Liver (tissue), 9 donors: ENCODE measurements around the gene CRACR2A. TPM values are rescaled to one million over a fixed set of nuclear protein-coding genes. Genes with fewer than 3 reads are reported as not detected.

Source experiments
- DNase-seq: peaks from one replicate; pipeline ENCODE4 v3.0.0-alpha.2; 2017; ENCODE audit warnings: low spot score
- H3K27ac ChIP-seq, 2 donors: one replicate each; pipeline ENCODE4 v1.7.0; 2013; ENCODE audit warnings: inconsistent platforms in 2 of 2, low read length in 2 of 2, control low read depth in 1 of 2, low read depth in 1 of 2, mild to moderate bottlenecking in 1 of 2
- H3K27me3 ChIP-seq, 4 donors: one replicate each; pipeline versions ENCODE4 v1.6.1 to v1.7.0; 2013; ENCODE audit warnings: low read length in 3 of 4, inconsistent platforms in 1 of 4, mild to moderate bottlenecking in 1 of 4, moderate library complexity in 1 of 4; ENCODE audit not compliant: control insufficient read depth in 4 of 4, insufficient read depth in 4 of 4
- H3K36me3 ChIP-seq, 4 donors: one replicate each; pipeline versions ENCODE4 v1.6.1 to v1.7.0; 2013; ENCODE audit warnings: low read length in 3 of 4, mild to moderate bottlenecking in 3 of 4, low read depth in 1 of 4, moderate library complexity in 1 of 4; ENCODE audit not compliant: control insufficient read depth in 4 of 4, insufficient read depth in 3 of 4
- H3K4me1 ChIP-seq, 4 donors: one replicate each; pipeline versions ENCODE4 v1.6.1 to v1.7.0; 2013; ENCODE audit warnings: low read length in 3 of 4, mild to moderate bottlenecking in 3 of 4, moderate library complexity in 1 of 4; ENCODE audit not compliant: control insufficient read depth in 4 of 4, insufficient read depth in 4 of 4
- H3K4me3 ChIP-seq, 3 donors: one replicate each; pipeline versions ENCODE4 v1.6.1 to v1.7.0; 2013; ENCODE audit warnings: low read length in 3 of 3, control low read depth in 1 of 3, low read depth in 1 of 3, mild to moderate bottlenecking in 1 of 3
- H3K9ac ChIP-seq, 2 donors: one replicate each; pipeline ENCODE4 v1.7.0; 2013; ENCODE audit warnings: low read length in 2 of 2, mild to moderate bottlenecking in 2 of 2, moderate library complexity in 2 of 2, control low read depth in 1 of 2, low read depth in 1 of 2
- H3K9me3 ChIP-seq, 4 donors: one replicate each; pipeline versions ENCODE4 v1.6.1 to v1.7.0; 2013; ENCODE audit warnings: low read length in 3 of 4; ENCODE audit not compliant: control insufficient read depth in 4 of 4
- ATF3 ChIP-seq: IDR thresholded peaks from 2 replicates; pipeline ENCODE4 v1.6.1; 2016; ENCODE audit warnings: antibody characterized with exemption
- FOXA2 ChIP-seq: IDR thresholded peaks from 2 replicates; pipeline ENCODE4 v1.6.1; 2016; ENCODE audit warnings: antibody characterized with exemption
- HNF4A ChIP-seq, 2 donors: conservative IDR thresholded peaks; 2 replicates each; pipeline ENCODE4 v1.6.1; 2016; ENCODE audit warnings: antibody characterized with exemption in 2 of 2, mild to moderate bottlenecking in 2 of 2
- HNF4G ChIP-seq: IDR thresholded peaks from 2 replicates; pipeline ENCODE4 v1.6.1; 2016; ENCODE audit warnings: antibody characterized with exemption
- JUND ChIP-seq, 2 donors: IDR thresholded peaks; 2 replicates each; pipeline ENCODE4 v1.6.1; 2016; ENCODE audit warnings: antibody characterized with exemption in 2 of 2
- MAX ChIP-seq: IDR thresholded peaks from 2 replicates; pipeline ENCODE4 v1.6.1; 2016; ENCODE audit warnings: antibody characterized with exemption
- RAD21 ChIP-seq, 2 donors: IDR thresholded peaks; 2 replicates each; pipeline ENCODE4 v1.6.1; 2016; ENCODE audit warnings: antibody characterized with exemption in 2 of 2, mild to moderate bottlenecking in 2 of 2
- REST ChIP-seq: IDR thresholded peaks from 2 replicates; pipeline ENCODE4 v1.6.1; 2016; ENCODE audit warnings: antibody characterized with exemption, mild to moderate bottlenecking
- SP1 ChIP-seq: IDR thresholded peaks from 2 replicates; pipeline ENCODE4 v1.6.1; 2018; ENCODE audit warnings: antibody characterized with exemption, mild to moderate bottlenecking
- TAF1 ChIP-seq: conservative IDR thresholded peaks from 2 replicates; pipeline ENCODE4 v1.6.1; 2016; ENCODE audit warnings: antibody characterized with exemption, mild to moderate bottlenecking
- WGBS: extraction: QIAGEN DNeasy Blood & Tissue Kit; methylation state at CpG from one replicate; pipeline ENCODE4 v1.1.7; 2013; 5-methylcytosine and 5-hydroxymethylcytosine counted together
- polyA plus RNA-seq, 2 donors: library from polyadenylated mRNA; stranded (reverse) in 1 of 2; unstranded in 1 of 2; fragments of 200-250 nt in 1 of 2; fragments of >200 nt in 1 of 2; fragmentation: Nextera tagmentation in 1 of 2; extraction: Ambion mirVana in 1 of 2; gene quantifications; one replicate each; pipeline versions ENCODE4 v1.2.1 to v1.2.3, GENCODE V29; 2013 to 2015
- total RNA-seq, 2 donors: library from RNA; depleted of rRNA; stranded (reverse); fragments of >200 nt; gene quantifications; one replicate each; pipeline ENCODE4 v1.2.3, GENCODE V29; 2014
- donor health status: healthy.
- donor health status: healthy.
- donor health status: healthy.
- donor health status: healthy.
- donor health status: healthy.

Gene CRACR2A
- total and polyA plus RNA-seq, 4 donors = 0.33 to 4.2 (median 1.4) TPM

- WGBS = 96% methylated on average over 2 of the region's 2 CpGs
- Histone ChIP-seq H3K36me3 (no peaks in the 10 kb centered on the region), H3K27ac (no peak overlapping the region), H3K4me1 (no peaks in the 10 kb centered on the region), H3K4me3 (no peak overlapping the region), H3K27me3 (peaks cover 0 to under 1% (median 0%) of the 10 kb centered on the region in 4 donors), H3K9me3 (no peaks in the 10 kb centered on the region), H3K9ac (no peak overlapping the region)
- TF ChIP-seq ATF3 (no peak), JUND (IDR thresholded peaks at IDR 0.05) (no peak), HNF4G (no peak), TAF1 (no peak), SP1 (no peak), RAD21 (IDR thresholded peaks at IDR 0.05) (no peak), FOXA2 (no peak), REST (no peak)
- DNase-seq = no peak
These were observed 157.9 kb downstream of the CRACR2A start for GRCh38 chr12:3594966-3595365.

GRCh38 chr12:3593906-3594483 is 158.9 kb downstream of the CRACR2A start:
- no peak overlapping the region for H3K9ac ChIP-seq
- no peak for DNase-seq
- H3K4me1 ChIP-seq = no peaks in the 10 kb centered on the region
- 90% methylated on average over 9 of the region's 9 CpGs for WGBS
- H3K4me3 ChIP-seq = no peak overlapping the region
- H3K9me3 ChIP-seq = no peaks in the 10 kb centered on the region
- no peak for TF ChIP-seq JUND (IDR thresholded peaks at IDR 0.05)
- no peak for TF ChIP-seq MAX
- no peak for TF ChIP-seq REST
- TF ChIP-seq HNF4A (conservative IDR thresholded peaks at IDR 0.05) = no peak
- no peaks in the 10 kb centered on the region for H3K36me3 ChIP-seq
- no peak overlapping the region for H3K27ac ChIP-seq
- no peaks in the 10 kb centered on the region for H3K27me3 ChIP-seq
